Measurements from ENCODE around the gene UBTF.
A peak's percentile ranks its signal among the peaks of the same experiment; 100 is the strongest.

DNA sequence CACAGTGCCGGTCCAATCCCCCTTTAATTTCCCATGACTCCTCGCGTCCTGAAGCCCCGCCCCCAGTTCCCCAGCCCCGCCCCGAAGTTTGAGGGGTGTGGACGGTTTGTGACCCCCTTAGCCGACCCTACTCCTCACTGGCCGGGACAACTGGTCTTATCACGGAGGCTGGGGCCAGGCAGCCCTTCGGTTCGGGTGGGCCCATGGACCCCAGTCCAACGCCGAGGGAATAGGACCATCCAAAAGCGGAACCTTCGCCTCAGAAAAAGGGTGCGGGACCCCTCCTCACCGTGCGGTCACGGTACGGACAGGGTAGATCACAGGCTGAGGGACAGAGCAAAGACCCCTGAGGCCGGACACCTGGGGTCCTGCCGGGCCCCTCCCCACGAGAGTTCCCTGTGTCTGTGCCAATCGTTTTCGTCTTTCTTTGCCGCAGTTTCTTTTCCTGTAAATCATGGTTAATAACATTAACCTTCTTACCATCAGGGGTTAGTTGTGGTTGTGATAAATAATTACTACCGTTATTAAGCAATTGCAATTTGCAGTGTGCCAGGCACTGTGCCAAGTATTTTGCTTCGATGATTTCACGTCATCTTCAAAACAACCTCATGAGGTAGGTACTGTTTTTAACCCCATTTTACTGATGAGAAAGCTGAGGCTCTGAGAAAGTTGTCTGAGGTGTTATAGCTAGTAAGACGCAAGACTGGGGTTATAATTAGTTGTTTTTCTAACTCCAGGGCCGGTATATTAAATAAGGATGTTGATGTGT lies 32.2 kb downstream of the UBTF start:
- TF ChIP-seq MAZ (CRISPR knock-in tag; conservative IDR thresholded peaks at IDR 0.05 in 1 of 2, IDR thresholded peaks at IDR 0.05 in 1 of 2) (no peak), FOXJ3 (CRISPR knock-in tag; IDR thresholded peaks at IDR 0.05) (no peak), NR1H2 (CRISPR knock-in tag; IDR thresholded peaks at IDR 0.05) (no peak), GATA2 (CRISPR knock-in tag; IDR thresholded peaks at IDR 0.05) (no peak), CHD2 (IDR thresholded peaks at IDR 0.05; ENCODE audit: low read depth, low read length) (no peak), ZNF324 (CRISPR knock-in tag; IDR thresholded peaks at IDR 0.05) (no peak), NFE2L1 (tag; IDR thresholded peaks at IDR 0.05; ENCODE audit: borderline replicate concordance, low read depth) (no peak), CHD1 (IDR thresholded peaks at IDR 0.05; ENCODE audit: low read length) (peak; percentile 64), SPI1 (IDR thresholded peaks at IDR 0.05; ENCODE audit: borderline replicate concordance, low read depth, low read length) (no peak)
- TF ChIP-seq, protein P1, sequence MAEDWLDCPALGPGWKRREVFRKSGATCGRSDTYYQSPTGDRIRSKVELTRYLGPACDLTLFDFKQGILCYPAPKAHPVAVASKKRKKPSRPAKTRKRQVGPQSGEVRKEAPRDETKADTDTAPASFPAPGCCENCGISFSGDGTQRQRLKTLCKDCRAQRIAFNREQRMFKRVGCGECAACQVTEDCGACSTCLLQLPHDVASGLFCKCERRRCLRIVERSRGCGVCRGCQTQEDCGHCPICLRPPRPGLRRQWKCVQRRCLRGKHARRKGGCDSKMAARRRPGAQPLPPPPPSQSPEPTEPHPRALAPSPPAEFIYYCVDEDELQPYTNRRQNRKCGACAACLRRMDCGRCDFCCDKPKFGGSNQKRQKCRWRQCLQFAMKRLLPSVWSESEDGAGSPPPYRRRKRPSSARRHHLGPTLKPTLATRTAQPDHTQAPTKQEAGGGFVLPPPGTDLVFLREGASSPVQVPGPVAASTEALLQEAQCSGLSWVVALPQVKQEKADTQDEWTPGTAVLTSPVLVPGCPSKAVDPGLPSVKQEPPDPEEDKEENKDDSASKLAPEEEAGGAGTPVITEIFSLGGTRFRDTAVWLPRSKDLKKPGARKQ (CRISPR knock-in tag; IDR thresholded peaks at IDR 0.05), result no peak
- TF ChIP-seq, protein P2, sequence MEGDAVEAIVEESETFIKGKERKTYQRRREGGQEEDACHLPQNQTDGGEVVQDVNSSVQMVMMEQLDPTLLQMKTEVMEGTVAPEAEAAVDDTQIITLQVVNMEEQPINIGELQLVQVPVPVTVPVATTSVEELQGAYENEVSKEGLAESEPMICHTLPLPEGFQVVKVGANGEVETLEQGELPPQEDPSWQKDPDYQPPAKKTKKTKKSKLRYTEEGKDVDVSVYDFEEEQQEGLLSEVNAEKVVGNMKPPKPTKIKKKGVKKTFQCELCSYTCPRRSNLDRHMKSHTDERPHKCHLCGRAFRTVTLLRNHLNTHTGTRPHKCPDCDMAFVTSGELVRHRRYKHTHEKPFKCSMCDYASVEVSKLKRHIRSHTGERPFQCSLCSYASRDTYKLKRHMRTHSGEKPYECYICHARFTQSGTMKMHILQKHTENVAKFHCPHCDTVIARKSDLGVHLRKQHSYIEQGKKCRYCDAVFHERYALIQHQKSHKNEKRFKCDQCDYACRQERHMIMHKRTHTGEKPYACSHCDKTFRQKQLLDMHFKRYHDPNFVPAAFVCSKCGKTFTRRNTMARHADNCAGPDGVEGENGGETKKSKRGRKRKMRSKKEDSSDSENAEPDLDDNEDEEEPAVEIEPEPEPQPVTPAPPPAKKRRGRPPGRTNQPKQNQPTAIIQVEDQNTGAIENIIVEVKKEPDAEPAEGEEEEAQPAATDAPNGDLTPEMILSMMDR (IDR thresholded peaks at IDR 0.05 in 2 of 3, conservative IDR thresholded peaks at IDR 0.05 in 1 of 3; ENCODE audit: insufficient read depth in 2 of 3, low read depth in 1 of 3, low read length in 3 of 3), result no peak

All from K562 (cell line).